ENCODE data around the gene VPS39.
A peak's percentile ranks its signal among the peaks of the same experiment; 100 is the strongest.

Gene VPS39

GRCh38 chr15:42201801-42202200, 6.3 kb downstream of the VPS39 start:
- DNase-seq (ENCODE audit: low read depth), result no peak

GRCh38 chr15:42199126-42199525, 9.0 kb downstream of the VPS39 start:
- DNase-seq (ENCODE audit: low read depth), result no peak

GRCh38 chr15:42198516-42198915, 9.6 kb downstream of the VPS39 start:
- no peak for DNase-seq (ENCODE audit: low read depth)

- DNase-seq (ENCODE audit: low read depth), result no peak
Measured at GRCh38 chr15:42194513-42194912, 13.6 kb downstream of the VPS39 start.

- DNase-seq (ENCODE audit: low read depth), result no peak
Measured at GRCh38 chr15:42193383-42193782, 14.7 kb downstream of the VPS39 start.

GRCh38 chr15:42191610-42192346, 16.3 kb downstream of the VPS39 start:
- no peak for DNase-seq (ENCODE audit: low read depth)

- DNase-seq (ENCODE audit: low read depth), result no peak
Measured at GRCh38 chr15:42190370-42190769, 17.7 kb downstream of the VPS39 start.

GRCh38 chr15:42185801-42186200, 22.3 kb downstream of the VPS39 start:
- no peak for DNase-seq (ENCODE audit: low read depth)

- DNase-seq (ENCODE audit: low read depth), result no peak
Measured at GRCh38 chr15:42184736-42185135, 23.4 kb downstream of the VPS39 start.

GRCh38 chr15:42184296-42184695, 23.8 kb downstream of the VPS39 start:
- no peak for DNase-seq (ENCODE audit: low read depth)

GRCh38 chr15:42182961-42183360, 25.1 kb downstream of the VPS39 start:
- no peak for DNase-seq (ENCODE audit: low read depth)

- no peak for DNase-seq (ENCODE audit: low read depth)
Measured at GRCh38 chr15:42182328-42182886, 25.7 kb downstream of the VPS39 start.

GRCh38 chr15:42178056-42178455, 30.0 kb downstream of the VPS39 start:
- DNase-seq (ENCODE audit: low read depth), result no peak

GRCh38 chr15:42175671-42176070, 32.4 kb downstream of the VPS39 start:
- DNase-seq (ENCODE audit: low read depth), result no peak

GRCh38 chr15:42172475-42172874, 35.6 kb downstream of the VPS39 start:
- no peak for DNase-seq (ENCODE audit: low read depth)

- no peak for DNase-seq (ENCODE audit: low read depth)
Measured at GRCh38 chr15:42171795-42172194, 36.3 kb downstream of the VPS39 start.

- no peak for DNase-seq (ENCODE audit: low read depth)
Measured at GRCh38 chr15:42171122-42171521, 37.0 kb downstream of the VPS39 start.

GRCh38 chr15:42166225-42166940, 41.7 kb downstream of the VPS39 start:
- DNase-seq (ENCODE audit: low read depth), result no peak

- DNase-seq (ENCODE audit: low read depth), result peak; percentile 33
Measured at GRCh38 chr15:42165106-42165505, 43.0 kb downstream of the VPS39 start.

GRCh38 chr15:42163947-42164550, 44.1 kb downstream of the VPS39 start:
- DNase-seq (ENCODE audit: low read depth), result no peak

GRCh38 chr15:42163291-42163690, 44.8 kb downstream of the VPS39 start:
- no peak for DNase-seq (ENCODE audit: low read depth)

GRCh38 chr15:42160136-42160535, 48.0 kb downstream of the VPS39 start:
- DNase-seq (ENCODE audit: low read depth), result no peak
